HG03571 (cell line): ENCODE measurements around the gene RFX3.

Experiments used
- ATAC-seq: cut with Tn5 transposase; IDR thresholded peaks from one replicate; pipeline ENCODE4 v1.9.1; 2021; ENCODE audit not compliant: unreplicated experiment

The RFX3 gene

DNA sequence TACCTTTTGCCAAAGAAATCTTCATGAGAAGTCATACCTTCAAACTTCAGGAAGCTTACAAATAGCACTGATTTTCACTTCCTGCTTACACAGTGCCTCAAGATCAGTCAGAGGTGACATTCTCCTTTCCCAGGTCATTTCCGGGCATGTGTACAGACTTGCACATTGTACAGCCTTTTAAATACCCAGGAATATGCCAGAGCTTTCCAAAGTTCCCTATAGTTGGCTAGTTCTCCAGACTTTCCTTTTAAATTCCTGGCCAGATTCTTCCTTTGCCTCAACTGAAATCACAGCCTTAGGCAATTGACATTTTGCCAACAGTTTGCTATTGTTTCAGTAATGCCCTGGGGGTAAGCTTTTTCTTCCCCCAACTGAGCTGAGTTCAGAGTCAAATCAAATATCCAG, 47.2 kb downstream of the RFX3 start:
- ATAC-seq, result peak; percentile 37

DNA sequence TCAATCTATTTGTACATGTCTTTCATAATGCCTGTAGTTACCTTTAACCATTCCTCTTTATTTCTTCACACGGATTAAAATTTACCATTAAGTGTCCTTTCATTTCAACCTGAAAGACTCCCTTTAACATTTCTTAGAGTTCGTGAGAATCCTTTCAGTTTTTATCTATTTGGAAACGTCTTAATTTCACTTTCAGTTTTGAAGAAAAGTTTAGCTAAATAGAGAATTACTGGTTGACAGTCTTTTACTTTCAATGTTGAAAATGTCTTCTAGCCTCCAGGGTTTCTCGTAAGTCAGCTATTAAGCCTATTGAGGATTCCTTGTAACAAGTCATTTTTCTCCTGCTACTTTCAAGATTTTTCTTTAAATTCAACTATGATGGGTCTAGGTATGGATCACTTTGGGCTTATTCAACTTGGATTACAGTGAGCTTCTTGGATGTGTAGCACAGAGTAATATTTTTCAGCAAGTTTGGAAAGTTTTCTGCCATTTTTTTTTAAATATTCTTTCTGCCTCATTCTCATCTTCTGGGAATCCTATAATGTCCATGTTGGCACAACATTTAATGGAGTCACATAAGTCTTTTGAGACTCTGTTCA, 48.5 kb downstream of the RFX3 start:
- ATAC-seq, result no peak

DNA sequence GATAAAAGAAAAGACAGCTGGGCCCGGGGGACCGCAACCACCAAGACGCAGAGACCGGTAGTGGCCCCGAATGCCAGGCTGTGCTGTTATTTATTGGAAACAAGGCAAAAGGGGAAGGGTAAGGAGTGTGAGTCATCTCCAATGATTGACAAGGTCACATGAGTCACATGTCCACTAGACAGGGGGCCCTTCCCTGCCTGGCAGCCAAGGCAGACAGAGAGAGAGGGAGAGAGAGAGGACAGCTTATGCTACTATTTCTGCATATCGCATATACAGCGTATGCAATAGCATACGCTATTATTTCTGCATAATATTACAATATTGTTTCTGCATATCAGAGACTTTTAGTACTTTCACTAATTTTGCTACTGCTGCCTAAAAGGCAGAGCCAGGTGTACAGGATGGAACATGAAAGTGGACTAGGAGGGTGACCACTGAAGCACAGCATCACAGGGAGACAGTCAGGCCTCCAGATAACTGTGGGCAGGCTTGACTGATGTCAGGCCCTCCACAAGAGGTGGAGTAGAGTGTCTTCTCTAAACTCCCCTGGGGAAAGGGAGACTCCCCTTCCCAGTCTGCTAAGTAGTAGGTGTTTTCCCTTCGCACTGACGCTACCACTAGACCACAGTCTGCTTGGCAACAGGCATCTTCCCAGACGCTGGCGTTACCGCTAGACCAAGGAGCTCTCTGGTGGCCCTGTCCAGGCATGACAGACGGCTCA, 50.3 kb downstream of the RFX3 start:
- no peak for ATAC-seq

DNA sequence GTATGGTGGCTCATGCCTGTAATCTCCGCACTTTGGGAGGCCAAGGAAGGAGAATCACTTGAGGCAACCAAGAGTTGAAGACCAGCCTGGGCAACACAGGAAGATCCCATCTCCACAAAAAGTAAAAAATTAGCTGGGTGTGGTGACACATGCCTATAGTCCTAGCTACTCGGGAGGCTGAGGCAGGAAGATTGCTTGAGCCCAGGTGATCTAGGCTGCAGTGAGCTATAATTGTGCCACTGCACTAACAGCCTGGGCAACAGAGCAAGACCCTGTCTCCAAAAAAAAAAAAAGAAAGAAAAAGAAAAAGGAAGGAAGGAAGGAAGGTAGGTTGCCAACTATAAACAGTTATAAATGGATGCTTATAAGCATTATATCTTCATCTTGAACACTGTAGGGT, 51.0 kb downstream of the RFX3 start:
- ATAC-seq, result no peak

DNA sequence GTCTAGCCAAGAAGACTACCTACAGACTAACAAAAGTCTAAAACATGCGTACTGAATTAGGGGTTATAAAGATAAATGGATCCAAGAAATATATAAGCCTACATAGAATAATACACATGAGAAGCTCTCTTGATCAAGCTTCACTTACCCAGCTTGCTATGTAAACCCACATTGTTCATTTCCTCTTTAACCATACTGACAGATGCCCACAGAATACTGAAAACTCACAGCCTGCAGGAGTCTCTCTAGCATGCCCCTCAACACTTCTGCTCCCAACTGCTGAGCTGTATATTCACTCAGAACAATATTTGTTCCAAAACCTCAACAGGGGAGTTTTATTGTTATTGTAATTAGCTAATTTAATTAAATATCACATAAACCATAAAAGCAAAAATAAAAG, 52.4 kb downstream of the RFX3 start:
- no peak for ATAC-seq

DNA sequence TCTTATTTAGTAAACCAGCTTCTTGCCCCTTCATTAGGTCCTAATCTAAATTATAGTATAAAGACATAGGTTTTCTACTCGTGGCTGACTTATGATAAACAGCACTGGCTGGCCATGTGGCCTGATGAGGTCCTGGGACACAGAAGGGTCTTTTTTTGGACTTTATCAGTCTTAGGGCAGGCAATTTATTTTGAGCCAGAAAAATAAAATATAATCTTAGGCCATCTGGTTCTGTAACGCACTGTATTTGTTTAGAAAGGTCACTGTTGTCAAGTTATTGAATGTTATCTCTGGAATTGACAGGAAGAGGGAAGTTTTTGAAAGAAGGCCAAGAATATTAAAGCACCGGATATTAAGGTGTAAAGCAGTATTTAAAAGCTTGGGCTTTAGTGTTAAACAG, 53.9 kb downstream of the RFX3 start:
- no peak for ATAC-seq

DNA sequence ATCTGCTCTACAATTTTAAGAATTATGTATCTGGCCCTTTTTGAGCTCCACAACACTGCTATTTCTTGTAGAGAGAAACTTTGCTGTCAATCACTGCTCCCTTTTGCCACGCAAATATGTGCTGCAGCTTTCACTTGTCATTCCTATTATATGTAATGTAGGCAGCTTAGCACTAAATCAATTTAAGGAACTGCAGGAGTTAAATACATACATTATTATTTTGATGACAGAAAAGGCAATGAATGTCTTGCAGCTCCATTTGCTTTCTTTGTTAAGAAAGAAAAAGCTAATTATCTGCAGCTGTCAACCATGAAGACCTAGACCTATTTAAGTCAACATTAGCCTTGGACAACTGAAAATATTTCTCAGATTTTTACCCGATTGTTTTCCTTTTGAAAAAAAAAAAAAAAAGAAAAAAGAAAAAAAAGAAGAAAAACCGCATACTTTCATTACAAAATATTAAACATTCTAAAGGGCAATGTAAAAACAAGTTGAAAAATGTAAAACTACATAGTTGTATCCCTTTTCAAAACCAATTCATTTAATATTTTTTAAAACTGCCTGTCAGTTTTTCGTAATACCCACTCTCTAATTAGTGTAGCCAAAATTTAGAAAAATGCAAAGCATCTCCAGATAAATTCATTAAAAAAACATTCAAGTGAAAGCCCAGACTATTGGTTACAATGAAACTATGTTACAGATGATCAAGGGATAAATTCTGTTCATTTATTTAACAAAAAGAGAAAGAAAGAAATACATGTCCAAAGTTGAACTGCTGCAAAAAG, 57.2 kb downstream of the RFX3 start:
- ATAC-seq, result no peak

DNA sequence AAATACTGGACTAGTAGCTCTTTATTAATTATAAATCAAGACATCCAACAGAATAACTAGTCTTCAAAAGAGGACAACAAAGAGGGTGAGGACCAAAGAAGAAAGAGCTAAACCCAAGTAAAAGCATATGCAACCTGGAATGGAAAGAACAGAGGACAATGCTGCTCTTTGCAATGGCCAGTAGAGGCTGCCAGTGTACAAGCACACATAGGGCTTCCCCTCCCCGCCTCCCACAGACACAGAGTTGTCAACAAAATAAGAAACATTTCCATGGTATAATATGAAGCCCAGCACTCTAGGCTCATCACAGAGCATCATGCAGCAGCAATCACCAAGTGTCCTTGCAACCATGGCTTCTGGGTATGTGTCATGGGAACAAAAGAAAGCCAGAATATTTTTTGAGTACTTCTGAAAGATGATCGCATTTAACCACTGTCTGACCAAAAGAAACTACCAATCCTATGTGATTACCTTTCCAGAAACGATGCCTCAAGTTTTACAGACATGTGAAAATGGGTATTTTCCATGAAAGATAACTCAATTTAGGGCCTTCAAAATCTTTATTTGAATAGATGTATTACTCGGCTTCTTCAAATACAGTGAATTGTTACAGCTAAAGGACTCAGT, 58.1 kb downstream of the RFX3 start:
- peak; percentile 95 for ATAC-seq

- no peak for ATAC-seq
These were observed 61.7 kb downstream of the RFX3 start for GRCh38 chr9:3464033-3464638.

- ATAC-seq, result no peak
These were observed 66.9 kb downstream of the RFX3 start for GRCh38 chr9:3458806-3459475.

DNA sequence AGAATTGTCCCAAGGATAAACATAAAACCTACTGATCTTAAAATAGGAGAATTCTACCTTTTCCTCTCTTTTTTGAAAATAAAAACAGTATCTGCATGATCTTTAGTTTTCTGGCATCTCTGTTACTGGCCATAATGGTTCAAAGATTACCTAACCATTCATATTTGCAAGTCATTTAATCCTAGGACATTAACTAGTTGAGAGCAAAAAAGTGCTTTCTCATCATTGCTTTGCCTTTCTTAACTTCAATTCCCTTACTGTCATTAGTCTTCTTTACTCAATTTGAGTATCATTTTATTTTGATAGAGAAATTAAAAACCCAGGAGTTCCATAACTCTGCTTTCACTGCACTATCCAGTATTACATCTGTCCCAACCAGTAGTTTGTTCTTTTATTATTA, 68.6 kb downstream of the RFX3 start:
- ATAC-seq, result no peak

- ATAC-seq, result no peak
These were observed 70.1 kb downstream of the RFX3 start for GRCh38 chr9:3455717-3456116.

DNA sequence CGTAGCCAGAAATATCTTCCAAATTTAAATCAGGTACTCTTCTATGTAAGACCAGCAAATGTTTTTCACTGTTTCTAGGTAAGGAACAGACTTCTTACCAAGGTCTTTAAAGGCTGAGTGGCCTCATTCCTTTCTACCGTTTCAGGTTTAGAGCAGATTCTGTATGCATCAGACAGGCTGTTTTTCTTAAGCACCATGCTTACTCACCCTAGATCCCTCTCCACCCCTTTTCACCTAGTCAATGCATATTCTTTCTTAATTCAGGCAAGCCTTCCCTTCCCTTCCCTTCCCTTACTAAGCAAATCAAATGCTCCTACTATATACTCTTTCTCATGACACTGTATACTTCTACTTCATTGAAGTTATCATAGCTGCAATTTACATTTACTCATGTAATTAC, 70.7 kb downstream of the RFX3 start:
- no peak for ATAC-seq

DNA sequence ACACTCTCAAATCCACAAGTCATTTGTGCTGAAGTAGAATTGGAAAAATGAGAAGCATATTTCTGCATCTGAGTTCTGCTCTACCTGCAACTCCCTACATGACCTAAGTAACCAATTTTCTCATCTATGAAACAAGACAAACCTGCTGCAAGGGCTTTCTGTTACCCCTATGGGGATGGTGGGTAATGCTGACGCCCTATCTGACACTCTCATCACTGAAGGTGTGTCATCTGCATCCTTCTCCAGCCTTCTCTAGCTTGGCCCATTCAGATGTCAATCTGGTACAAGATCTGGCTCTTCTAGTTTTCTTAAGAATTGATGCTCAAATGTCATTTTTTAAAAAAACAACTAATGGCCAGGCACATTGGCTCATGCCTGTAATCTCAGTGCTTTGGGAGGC, 73.8 kb downstream of the RFX3 start:
- ATAC-seq, result no peak

GRCh38 chr9:3447788-3448187, 78.0 kb downstream of the RFX3 start:
- no peak for ATAC-seq

DNA sequence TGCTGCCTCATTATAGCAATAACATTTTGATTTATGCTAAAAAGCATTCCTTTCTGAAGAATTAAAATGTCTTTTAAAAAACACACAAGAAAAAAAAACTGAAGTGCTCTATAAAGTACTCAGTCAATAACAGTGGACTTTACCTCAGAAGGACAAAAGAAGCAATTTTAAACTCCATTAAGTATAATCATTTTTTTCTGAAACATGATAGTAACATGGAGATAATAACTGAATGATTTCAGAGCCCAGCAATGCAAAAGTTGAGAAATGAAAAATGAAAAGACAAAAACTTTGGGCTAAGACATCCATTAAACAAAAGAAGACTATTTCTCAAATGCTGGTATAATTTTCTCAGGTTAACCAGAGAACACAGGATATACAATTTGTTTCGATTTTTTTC, 78.7 kb downstream of the RFX3 start:
- ATAC-seq, result no peak

DNA sequence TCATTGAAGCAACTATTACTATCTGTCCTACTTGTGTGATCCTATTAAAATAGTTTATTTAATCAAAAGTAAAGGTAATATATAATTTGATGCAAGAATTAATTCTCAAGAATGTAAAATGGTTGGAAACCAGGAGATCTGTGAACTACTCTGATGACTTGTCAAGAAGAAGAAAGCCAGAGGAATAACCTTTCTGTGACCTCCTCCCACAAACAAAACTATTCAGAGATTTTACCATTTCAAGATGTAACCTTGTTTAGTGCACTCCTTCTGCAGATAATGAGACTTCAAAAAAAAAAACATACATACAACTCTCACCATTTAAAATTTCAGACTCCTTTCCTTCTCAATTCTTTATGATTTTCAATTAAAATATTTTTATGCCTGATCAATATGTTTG, 79.5 kb downstream of the RFX3 start:
- ATAC-seq, result no peak

DNA sequence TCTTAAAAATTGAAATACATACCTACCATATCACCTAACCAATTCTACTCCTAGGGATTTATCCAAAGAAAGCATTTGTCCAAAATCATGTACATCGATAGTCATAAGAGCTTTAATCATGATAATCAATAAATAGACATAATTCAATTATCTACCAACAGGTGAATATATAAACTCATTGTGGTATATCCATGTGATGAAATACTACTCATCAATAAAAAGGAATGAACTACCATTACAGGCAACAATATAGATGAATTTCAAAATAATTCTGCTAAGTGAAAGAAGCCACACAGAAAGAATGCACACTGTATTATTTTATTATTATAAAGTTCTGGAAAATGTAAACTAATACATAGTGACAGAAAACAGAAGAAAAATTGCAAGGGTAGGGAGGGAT, 81.8 kb downstream of the RFX3 start:
- no peak for ATAC-seq

DNA sequence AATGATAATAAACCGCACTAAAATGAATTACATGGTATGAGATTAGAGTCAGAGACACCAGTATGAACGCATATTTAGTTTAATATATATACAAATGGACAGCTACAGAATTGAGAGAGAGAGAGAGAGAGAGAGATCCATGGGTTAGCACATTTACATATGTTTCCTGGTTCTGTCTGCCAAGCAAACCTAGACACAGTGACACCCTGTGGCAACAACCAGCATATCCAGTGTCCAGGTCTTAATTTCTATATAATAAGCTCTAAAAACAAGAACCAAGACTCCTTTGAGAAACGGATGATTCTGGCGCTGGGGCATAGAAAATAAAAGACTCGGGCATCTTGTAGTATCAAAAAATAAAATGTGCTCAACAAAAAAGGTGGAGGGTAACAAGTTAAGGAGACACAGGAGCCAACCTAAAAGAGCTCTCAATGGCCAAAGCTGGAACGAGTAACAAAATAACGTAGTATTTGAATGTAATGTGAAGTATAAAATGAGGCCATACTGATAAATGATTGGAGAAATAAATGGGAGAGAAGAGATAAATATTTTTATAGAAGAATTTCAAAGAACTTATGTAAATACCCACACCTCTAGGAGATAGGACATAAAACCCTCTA, 84.5 kb downstream of the RFX3 start:
- peak; percentile 86 for ATAC-seq

DNA sequence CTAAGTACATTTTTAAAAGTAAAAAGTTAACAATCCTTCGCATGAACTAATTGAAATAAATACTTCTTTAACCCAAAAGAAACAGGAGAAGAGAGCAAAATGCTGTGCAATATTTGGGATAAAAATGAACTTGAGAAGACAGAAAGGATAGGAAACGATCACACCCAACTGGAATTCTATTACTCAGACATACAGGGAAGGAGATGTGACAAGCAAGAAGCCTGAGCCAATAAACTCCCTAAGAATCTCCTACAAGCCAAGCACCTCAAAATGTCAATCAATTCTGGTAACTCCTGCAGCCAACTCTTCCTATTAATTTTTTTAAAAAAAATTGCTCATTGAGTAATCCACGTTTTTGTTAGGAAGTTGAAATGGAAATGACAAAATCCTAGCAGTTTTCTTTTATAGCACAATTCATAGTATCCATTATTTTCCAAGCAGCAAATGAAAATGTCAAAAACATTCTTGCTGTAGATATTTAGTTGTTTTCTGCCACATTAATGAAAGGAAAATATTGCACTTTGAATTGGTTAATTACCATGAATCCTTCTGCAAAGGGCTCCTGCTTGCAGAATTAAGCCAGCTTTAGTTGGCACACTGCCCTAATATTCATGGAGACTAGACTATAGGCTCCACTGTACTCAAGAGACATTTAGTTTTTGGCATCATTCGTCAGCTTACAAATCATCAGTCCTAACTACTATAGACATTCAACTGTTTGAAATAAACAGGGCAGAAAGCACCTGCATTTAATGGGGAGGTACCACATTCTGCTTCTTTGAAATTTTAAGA, 89.0 kb downstream of the RFX3 start:
- no peak for ATAC-seq
